Fibroblast of skin of back (primary cell): ENCODE data around the gene GPR75.
"Not testable (repeated sequence)": the region's sequence is repeated elsewhere in the genome, so short reads cannot be mapped to it uniquely, and the experiment has no call there.

ENCODE experiments used
- DNase-seq: peaks from one replicate; pipeline ENCODE4 v3.0.0-alpha.2; 2013

The GPR75 gene

DNA sequence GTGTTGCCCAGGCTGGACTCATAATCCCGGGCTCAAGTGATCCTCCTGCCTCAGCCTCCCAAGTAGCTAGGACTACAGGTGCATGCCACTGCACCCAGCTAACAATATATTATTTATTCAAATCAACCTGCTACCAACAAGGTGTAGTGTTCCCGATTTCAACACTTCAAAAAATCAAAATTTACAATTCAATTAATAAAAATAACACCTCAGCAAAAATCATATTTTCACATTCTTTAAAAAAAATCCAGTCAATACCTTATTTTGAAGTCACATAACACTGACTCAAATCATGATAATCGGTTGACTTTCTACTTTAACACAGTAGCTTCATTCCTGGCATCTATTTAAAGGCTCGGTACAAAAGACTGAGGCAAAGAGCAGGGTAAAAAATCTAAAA lies 7.2 kb downstream of the GPR75 start:
- DNase-seq, result no peak

DNA sequence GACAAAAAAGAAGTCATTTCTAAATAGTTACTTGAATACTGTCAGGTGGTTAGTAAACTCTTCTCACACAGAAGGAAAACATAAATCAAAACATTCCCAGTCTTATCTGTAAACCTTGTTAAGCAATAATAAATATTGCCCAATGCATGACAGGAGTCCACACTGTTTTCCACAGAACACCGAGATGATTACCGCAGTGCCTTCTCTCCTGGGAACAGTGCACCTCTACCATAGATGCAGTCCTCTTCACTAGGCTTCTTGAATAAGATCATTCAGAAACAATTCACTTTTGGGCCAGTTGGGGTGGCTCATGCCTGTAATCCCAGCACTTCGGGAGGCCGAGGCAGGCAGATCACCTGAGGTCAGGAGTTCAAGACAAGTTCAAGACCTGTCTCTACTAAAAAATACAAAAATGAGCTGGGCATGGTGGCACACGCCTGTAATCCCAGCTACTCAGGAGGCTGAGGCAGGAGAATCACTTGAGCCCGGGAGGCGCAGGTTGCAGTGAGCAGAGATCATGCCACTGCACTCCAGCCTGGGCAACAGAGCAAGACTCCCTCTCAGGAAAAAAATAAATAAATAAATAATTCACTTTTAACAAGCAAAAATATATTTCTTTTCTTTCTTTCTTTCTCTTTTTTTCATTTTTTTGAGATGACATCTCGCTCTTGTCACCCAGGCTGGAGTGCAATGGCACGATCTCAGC lies 8.6 kb downstream of the GPR75 start:
- not testable (repeated sequence) for DNase-seq

GRCh38 chr2:53848062-53848461 lies 11.7 kb downstream of the GPR75 start:
- DNase-seq, result no peak

GRCh38 chr2:53843595-53843994 lies 16.2 kb downstream of the GPR75 start:
- DNase-seq, result no peak

- DNase-seq, result no peak
Measured at GRCh38 chr2:53842891-53843290, 16.9 kb downstream of the GPR75 start.

- not testable (repeated sequence) for DNase-seq
Measured at GRCh38 chr2:53841651-53842050, 18.1 kb downstream of the GPR75 start.

DNA sequence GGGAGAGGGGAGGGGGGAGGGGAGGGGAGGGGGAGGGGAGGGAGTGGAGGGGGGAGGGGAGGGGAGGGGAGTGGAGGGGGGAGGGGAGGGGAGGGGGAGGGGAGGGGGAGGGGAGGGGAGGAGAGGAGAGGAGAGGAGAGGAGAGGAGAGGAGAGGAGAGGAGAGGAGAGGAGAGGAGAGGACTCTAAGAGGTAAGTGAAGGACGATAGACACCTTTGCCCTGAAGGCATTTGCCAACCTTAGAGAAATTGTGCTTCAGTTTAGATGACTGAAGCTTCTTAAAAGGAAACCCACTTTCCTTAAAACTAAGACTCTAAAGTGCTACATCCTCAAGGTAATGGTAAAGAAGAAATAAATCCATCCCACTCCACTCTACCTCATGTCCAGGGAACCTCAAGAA lies 19.2 kb downstream of the GPR75 start:
- no peak for DNase-seq

GRCh38 chr2:53829980-53830290 lies 29.8 kb downstream of the GPR75 start:
- not testable (repeated sequence) for DNase-seq

DNA sequence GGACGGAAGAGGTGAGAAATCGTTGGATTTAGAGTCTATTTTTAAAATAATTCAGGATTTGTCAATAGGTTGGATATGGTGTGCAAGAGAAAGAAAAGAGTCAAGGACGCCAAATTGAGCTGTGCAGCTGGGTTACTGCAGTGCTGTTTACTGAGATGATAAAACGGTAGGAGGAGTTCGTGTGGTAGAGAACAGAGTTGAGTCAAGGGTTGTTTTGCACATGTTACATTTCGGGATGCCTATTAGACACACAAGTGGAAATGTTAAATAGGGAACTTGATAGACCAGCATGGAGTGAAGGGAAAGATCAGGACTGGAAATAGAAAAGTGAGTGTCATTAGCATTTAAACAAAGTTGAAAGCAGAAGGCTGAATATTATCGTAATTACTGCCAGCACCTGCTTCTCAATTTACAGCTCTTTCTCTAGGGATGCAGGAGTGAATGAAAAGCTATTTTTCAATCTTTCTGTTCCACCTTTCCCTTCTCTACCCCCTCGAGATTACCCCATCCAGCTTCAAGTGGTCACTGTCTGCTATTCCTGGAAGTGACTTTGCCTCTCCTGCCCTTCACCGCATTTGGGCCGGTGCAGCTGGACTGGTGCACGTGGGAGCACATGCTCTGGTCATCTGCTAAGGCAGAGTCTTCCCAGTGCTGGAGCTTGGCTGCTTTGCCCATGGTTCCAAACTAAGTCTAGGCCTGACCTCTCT lies 30.3 kb downstream of the GPR75 start:
- DNase-seq, result no peak

DNA sequence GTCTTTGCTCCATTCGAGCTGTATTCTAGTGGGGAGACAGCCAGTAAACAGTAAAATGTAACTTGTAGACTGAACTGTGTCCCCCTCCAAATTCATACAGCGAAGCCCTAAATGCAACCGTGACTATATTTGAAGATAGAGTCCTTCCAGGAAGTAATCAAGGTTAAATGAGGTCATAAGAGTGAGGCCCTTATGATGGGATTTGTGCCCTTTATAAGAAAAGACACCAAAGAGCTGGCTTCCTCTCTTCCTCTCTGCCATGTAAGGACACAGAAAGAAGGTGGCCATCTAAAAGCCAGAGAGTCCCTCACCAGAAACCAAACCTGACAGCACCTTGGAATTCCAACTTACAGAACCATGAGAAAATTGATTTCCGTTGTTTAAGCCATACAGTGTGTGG lies 31.4 kb downstream of the GPR75 start:
- DNase-seq, result no peak

GRCh38 chr2:53827398-53828175 lies 32.2 kb downstream of the GPR75 start:
- DNase-seq, result no peak

- no peak for DNase-seq
Measured at GRCh38 chr2:53826587-53827397, 33.0 kb downstream of the GPR75 start.

DNA sequence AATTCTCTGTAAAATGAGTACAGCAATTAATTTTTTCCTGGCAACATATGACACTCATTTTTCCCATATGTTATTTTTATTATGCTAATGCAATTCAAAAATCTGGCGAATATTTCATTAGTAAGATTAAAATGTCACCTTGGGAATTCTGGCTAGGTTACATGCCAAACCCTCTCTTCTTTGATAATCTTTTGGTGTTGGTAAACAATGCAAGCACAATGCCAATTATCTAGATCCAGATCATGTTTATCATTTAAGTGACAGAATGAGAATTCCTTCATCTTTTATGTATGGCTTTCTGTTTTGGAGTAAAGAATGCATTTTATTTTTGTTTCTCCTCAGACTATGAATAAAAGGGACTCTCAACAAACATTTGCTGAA lies 33.7 kb downstream of the GPR75 start:
- DNase-seq, result no peak

DNA sequence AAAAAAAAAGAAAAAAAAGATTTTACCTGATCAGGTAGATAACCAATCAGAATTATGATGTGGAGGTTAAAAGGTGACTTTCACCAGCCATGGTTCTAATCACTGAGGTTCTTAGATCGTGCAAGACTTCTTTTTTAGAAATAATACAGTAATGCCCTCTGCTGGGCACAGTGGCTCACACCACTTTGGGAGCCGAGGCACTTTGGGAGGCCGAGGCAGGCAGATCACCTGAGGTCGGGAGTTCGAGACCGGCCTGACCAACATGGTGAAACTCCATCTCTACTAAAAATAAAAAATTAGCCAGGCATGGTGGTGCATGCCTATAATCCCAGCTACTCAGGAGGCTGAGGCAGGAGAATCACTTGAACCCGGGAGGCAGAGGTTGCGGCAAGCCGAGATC lies 36.1 kb downstream of the GPR75 start:
- not testable (repeated sequence) for DNase-seq

DNA sequence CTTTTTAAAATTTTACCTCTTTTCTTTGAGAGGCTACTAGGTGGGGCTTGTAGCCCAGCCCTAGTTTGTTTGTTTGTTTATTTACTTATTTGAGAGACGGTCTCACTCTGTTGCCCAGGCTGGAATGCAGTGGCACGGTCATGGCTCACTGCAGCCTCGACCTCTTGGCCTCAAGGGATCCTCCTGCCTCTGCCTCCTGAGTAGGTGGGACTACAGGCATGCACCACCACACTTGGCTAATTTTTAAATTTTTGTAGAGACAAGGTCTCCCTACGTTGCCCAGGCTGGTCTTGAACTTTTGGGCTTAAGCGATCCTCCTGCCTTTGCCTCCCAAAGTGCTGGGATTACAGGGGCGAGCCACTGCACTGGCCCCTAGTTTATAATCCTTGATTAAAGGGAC lies 38.0 kb downstream of the GPR75 start:
- DNase-seq, result no peak

- no peak for DNase-seq
Measured at GRCh38 chr2:53820711-53821110, 39.1 kb downstream of the GPR75 start.

- DNase-seq, result no peak
Measured at GRCh38 chr2:53820048-53820447, 39.7 kb downstream of the GPR75 start.

GRCh38 chr2:53819634-53820033 lies 40.1 kb downstream of the GPR75 start:
- no peak for DNase-seq

- DNase-seq, result no peak
Measured at GRCh38 chr2:53818854-53819435, 40.8 kb downstream of the GPR75 start.

DNA sequence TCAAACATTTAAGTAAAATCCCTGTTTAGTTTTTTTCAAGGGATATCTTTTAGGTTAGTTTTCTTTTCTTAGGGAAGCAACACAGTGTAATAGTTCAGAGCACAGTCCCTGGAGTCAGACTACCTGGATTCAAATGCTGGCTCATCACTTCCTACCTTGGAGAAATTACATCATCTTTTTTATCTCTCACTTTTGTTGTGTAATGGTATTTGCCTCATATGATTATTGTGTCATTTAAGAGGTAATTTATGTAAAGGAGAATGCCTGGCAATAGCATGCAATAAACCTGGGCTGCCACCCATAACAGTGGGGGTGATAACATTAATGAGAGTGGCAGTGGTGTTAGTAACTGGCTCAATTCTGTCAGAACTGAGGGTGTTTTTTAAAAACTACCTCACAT lies 46.6 kb downstream of the GPR75 start:
- DNase-seq, result no peak

GRCh38 chr2:53811601-53812000 lies 48.2 kb downstream of the GPR75 start:
- no peak for DNase-seq
